H4 (cell line): Measurements from ENCODE around the gene CBLN2. TPM values are rescaled to one million over a fixed set of nuclear protein-coding genes. Genes with fewer than 3 reads are reported as not detected.

Experiments
- DNase-seq: peaks from one replicate; pipeline ENCODE4 v3.0.0-alpha.2; 2015; ENCODE audit warnings: low spot score
- total RNA-seq: library from RNA; depleted of rRNA; stranded (reverse); fragments of >200 nt; shearing (Covaris generic); gene quantifications from 2 replicates; pipeline ENCODE4 v1.2.3, GENCODE V29; 2014; rRNA removed

The CBLN2 gene
- total RNA-seq = 15.2 and 16.5 TPM in 2 replicates

- peak; percentile 73 for DNase-seq
Observed at GRCh38 chr18:72544092-72544886, at the start of gene CBLN2. Gene CBLN2 (minus strand): TSS chr18:72544342. CDS start chr18:72542160, 2,182 bp downstream.

GRCh38 chr18:72588360-72588759 lies 44.2 kb upstream of the CBLN2 start:
- DNase-seq = no peak

GRCh38 chr18:72584787-72585186 lies 40.6 kb upstream of the CBLN2 start:
- no peak for DNase-seq

- DNase-seq = no peak
Observed at GRCh38 chr18:72581976-72582375, 37.8 kb upstream of the CBLN2 start.

- DNase-seq = no peak
Observed at GRCh38 chr18:72572896-72573295, 28.8 kb upstream of the CBLN2 start.

GRCh38 chr18:72566290-72566689 lies 22.1 kb upstream of the CBLN2 start:
- DNase-seq = no peak

GRCh38 chr18:72555968-72556367 lies 11.8 kb upstream of the CBLN2 start:
- DNase-seq = no peak

GRCh38 chr18:72555101-72555500 lies 11.0 kb upstream of the CBLN2 start:
- DNase-seq = no peak

- no peak for DNase-seq
Observed at GRCh38 chr18:72543357-72544055, 636 bp downstream of the CBLN2 start.

- DNase-seq = no peak
Observed at GRCh38 chr18:72542984-72543356, 1.2 kb downstream of the CBLN2 start.

- no peak for DNase-seq
Observed at GRCh38 chr18:72542342-72542741, 1.8 kb downstream of the CBLN2 start.

- DNase-seq = no peak
Observed at GRCh38 chr18:72541871-72542332, 2.2 kb downstream of the CBLN2 start.

GRCh38 chr18:72539901-72540300 lies 4.2 kb downstream of the CBLN2 start:
- DNase-seq = no peak

- DNase-seq = no peak
Observed at GRCh38 chr18:72530622-72531021, 13.5 kb downstream of the CBLN2 start.

- DNase-seq = no peak
Observed at GRCh38 chr18:72504866-72505265, 39.3 kb downstream of the CBLN2 start.

- no peak for DNase-seq
Observed at GRCh38 chr18:72502671-72503431, 41.3 kb downstream of the CBLN2 start.

- DNase-seq = no peak
Observed at GRCh38 chr18:72492497-72492896, 51.6 kb downstream of the CBLN2 start.
